Neural cell (in vitro differentiated cells): ENCODE data around the gene WFDC5.

Experiments
- EP300 ChIP-seq: fragments of 450-650 bp; conservative IDR thresholded peaks from 2 replicates; pipeline ENCODE4 v1.6.1; 2014; ENCODE audit warnings: antibody characterized with exemption, mild to moderate bottlenecking, moderate library complexity; ENCODE audit not compliant: poor library complexity, severe bottlenecking
- TAF1 ChIP-seq: IDR thresholded peaks from 2 replicates; pipeline ENCODE4 v1.6.1; 2012; ENCODE audit warnings: low read depth
- TF ChIP-seq, protein P1 (sequence below): fragments of 450-650 bp; IDR thresholded peaks from 2 replicates; pipeline ENCODE4 v1.5.1; 2014; ENCODE audit warnings: antibody characterized with exemption, mild to moderate bottlenecking, moderate library complexity; ENCODE audit not compliant: poor library complexity, severe bottlenecking
- TF ChIP-seq, protein P2 (sequence below): IDR thresholded peaks from 2 replicates; pipeline ENCODE4 v1.6.1; 2012; ENCODE audit warnings: borderline replicate concordance

DNA sequence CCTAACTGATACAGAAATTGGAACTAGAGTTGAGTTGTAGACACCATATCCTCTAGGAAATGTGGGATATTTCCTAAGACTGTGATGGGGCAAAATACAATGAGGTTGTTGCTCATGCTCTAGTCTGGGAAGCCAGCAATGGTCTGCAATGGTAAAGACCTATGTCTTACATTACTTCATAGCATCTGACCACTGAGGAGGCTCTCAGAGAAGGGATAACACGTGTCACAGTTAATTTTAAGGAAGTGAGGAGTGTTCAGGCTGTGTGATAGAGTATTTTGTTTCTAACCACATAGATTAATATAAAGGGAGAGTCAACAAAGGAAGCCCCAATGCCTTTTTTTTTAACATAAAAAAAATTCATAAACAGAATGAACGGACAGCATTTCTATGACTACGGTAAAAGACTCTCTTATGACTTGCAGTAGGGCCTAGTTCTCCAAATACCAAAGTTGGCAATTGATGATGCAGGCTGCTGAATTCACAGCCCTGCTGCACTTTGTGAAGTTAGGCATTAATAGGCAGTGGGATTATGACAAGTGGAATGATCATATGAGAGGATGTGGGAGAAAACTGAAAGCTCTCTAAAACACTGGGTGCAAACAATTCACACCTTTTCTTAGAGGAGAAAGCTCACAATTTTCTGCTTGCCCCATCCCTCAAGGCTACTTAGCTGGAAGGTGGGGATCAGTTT is 27.7 kb downstream of the WFDC5 start:
- TF ChIP-seq, protein P1, sequence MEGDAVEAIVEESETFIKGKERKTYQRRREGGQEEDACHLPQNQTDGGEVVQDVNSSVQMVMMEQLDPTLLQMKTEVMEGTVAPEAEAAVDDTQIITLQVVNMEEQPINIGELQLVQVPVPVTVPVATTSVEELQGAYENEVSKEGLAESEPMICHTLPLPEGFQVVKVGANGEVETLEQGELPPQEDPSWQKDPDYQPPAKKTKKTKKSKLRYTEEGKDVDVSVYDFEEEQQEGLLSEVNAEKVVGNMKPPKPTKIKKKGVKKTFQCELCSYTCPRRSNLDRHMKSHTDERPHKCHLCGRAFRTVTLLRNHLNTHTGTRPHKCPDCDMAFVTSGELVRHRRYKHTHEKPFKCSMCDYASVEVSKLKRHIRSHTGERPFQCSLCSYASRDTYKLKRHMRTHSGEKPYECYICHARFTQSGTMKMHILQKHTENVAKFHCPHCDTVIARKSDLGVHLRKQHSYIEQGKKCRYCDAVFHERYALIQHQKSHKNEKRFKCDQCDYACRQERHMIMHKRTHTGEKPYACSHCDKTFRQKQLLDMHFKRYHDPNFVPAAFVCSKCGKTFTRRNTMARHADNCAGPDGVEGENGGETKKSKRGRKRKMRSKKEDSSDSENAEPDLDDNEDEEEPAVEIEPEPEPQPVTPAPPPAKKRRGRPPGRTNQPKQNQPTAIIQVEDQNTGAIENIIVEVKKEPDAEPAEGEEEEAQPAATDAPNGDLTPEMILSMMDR: no peak
- TF ChIP-seq EP300 (no peak), TAF1 (no peak)
- TF ChIP-seq, protein P2, sequence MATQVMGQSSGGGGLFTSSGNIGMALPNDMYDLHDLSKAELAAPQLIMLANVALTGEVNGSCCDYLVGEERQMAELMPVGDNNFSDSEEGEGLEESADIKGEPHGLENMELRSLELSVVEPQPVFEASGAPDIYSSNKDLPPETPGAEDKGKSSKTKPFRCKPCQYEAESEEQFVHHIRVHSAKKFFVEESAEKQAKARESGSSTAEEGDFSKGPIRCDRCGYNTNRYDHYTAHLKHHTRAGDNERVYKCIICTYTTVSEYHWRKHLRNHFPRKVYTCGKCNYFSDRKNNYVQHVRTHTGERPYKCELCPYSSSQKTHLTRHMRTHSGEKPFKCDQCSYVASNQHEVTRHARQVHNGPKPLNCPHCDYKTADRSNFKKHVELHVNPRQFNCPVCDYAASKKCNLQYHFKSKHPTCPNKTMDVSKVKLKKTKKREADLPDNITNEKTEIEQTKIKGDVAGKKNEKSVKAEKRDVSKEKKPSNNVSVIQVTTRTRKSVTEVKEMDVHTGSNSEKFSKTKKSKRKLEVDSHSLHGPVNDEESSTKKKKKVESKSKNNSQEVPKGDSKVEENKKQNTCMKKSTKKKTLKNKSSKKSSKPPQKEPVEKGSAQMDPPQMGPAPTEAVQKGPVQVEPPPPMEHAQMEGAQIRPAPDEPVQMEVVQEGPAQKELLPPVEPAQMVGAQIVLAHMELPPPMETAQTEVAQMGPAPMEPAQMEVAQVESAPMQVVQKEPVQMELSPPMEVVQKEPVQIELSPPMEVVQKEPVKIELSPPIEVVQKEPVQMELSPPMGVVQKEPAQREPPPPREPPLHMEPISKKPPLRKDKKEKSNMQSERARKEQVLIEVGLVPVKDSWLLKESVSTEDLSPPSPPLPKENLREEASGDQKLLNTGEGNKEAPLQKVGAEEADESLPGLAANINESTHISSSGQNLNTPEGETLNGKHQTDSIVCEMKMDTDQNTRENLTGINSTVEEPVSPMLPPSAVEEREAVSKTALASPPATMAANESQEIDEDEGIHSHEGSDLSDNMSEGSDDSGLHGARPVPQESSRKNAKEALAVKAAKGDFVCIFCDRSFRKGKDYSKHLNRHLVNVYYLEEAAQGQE: no peak
